Measurements from ENCODE around the gene CASP3.

DNA sequence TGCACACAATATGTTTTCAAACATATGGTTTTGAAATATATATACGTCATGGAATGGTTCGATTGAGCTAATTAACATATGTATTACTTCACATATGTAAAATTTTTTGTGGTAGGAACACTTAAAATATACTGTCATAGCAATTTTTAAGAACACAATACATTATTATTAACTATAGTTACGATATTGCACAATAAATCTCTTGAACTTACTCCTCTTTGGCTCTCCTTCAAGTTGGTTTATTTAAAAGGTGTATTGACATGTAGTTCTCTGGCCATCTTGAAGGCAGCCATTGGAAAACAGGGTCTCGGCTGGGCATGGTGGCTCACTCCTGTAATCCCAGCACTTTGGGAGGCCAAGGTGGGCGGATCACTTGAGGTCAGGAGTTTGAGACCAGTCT is 53.8 kb downstream of the CASP3 start:
- no peak for TF ChIP-seq TAF1 (IDR thresholded peaks at IDR 0.05; ENCODE audit: low read depth, low read length)
- TF ChIP-seq SPI1 (IDR thresholded peaks at IDR 0.05; ENCODE audit: low read depth, low read length), result no peak
- no peak for TF ChIP-seq PAX5 (IDR thresholded peaks at IDR 0.05; ENCODE audit: insufficient read depth, low read length, severe bottlenecking)

Measured in GM12891 (cell line).